Measurements from ENCODE around the gene CACNA1B.
"Not testable (repeated sequence)": the region's sequence is repeated elsewhere in the genome, so short reads cannot be mapped to it uniquely, and the experiment has no call there.

GRCh38 chr9:137889966-137890365 is 12.4 kb downstream of the CACNA1B start:
- TF ChIP-seq CTCF (conservative IDR thresholded peaks at IDR 0.05 in 1 of 2, IDR thresholded peaks at IDR 0.05 in 1 of 2; ENCODE audit: extremely low read depth in 1 of 2, insufficient read depth in 1 of 2, low read depth in 1 of 2, low read length in 2 of 2); EZH2 (IDR thresholded peaks at IDR 0.05; ENCODE audit: borderline replicate concordance, low read length): not testable (repeated sequence)

All from mammary epithelial cell (primary cell).